SW 1271 (cell line): Measurements from ENCODE around the gene SYT7.

Source experiments
- DNase-seq, 2 experiments: peaks; one replicate each; lab custom pipeline; 2025; lab: John Stamatoyannopoulos, UW

The SYT7 gene

GRCh38 chr11:61609000-61609979 lies 28.4 kb upstream of the SYT7 start:
- no peak for DNase-seq

GRCh38 chr11:61607920-61608599 lies 27.2 kb upstream of the SYT7 start:
- DNase-seq, result no peak

GRCh38 chr11:61607426-61607825 lies 26.6 kb upstream of the SYT7 start:
- no peak for DNase-seq

GRCh38 chr11:61603667-61604066 lies 22.8 kb upstream of the SYT7 start:
- no peak for DNase-seq

- no peak for DNase-seq
Measured at GRCh38 chr11:61602775-61603569, 22.1 kb upstream of the SYT7 start.

GRCh38 chr11:61601512-61601911 lies 20.6 kb upstream of the SYT7 start:
- no peak for DNase-seq

GRCh38 chr11:61599968-61600710 lies 19.3 kb upstream of the SYT7 start:
- DNase-seq, result no peak

GRCh38 chr11:61598886-61599868 lies 18.3 kb upstream of the SYT7 start:
- no peak for DNase-seq

- DNase-seq, result no peak
Measured at GRCh38 chr11:61598374-61598773, 17.5 kb upstream of the SYT7 start.

- no peak for DNase-seq
Measured at GRCh38 chr11:61596990-61597389, 16.1 kb upstream of the SYT7 start.

- no peak for DNase-seq
Measured at GRCh38 chr11:61596542-61596941, 15.7 kb upstream of the SYT7 start.

GRCh38 chr11:61594907-61595257 lies 14.0 kb upstream of the SYT7 start:
- DNase-seq, result no peak

GRCh38 chr11:61593151-61593550 lies 12.3 kb upstream of the SYT7 start:
- DNase-seq, result no peak

GRCh38 chr11:61592176-61592575 lies 11.3 kb upstream of the SYT7 start:
- DNase-seq, result no peak

- DNase-seq, result no peak
Measured at GRCh38 chr11:61589961-61590360, 9.1 kb upstream of the SYT7 start.

- DNase-seq, result no peak
Measured at GRCh38 chr11:61588728-61589191, 7.9 kb upstream of the SYT7 start.

- DNase-seq, result peak in 1 of 2 experiments; percentile 13
Measured at GRCh38 chr11:61587951-61588727, 7.3 kb upstream of the SYT7 start.

GRCh38 chr11:61587541-61587941 lies 6.7 kb upstream of the SYT7 start:
- no peak for DNase-seq

GRCh38 chr11:61586792-61587430 lies 6.0 kb upstream of the SYT7 start:
- no peak for DNase-seq
